Measurements from ENCODE around the gene NUDT4.

- TF ChIP-seq CTCF (IDR thresholded peaks at IDR 0.05; ENCODE audit: low read length), result no peak
- no peak for TF ChIP-seq EZH2 (optimal IDR thresholded peaks at IDR 0.05; ENCODE audit: low read depth, low read length)
Measured at GRCh38 chr12:93377252-93378195, at the start of gene NUDT4.

All from MM.1S (cell line).